WTC11 (cell line): ENCODE data around the gene ZBTB20. TPM values are rescaled to one million over a fixed set of nuclear protein-coding genes. Genes with fewer than 3 reads are reported as not detected.

Experiments
- ATAC-seq: fragments of 200-7000 bp; cut with Tn5 transposase; 2 replicates; pipeline ENCODE4 v1.10.0; 2021; ENCODE audit warnings: mild to moderate bottlenecking, moderate library complexity
- CTCF ChIA-PET: fragments of 300-600 bp; sonication (Branson Sonifier 250); formaldehyde crosslinking; loops from one replicate; lab custom pipeline; 2021; ENCODE audit warnings: antibody characterized with exemption; lab: Charles Lee
- POLR2A ChIA-PET: fragments of 350-600 bp; sonication (Branson Sonifier 250); formaldehyde crosslinking; loops from one replicate; lab custom pipeline; 2021; ENCODE audit warnings: antibody characterized with exemption; lab: Charles Lee
- DNase-seq: peaks from one replicate; pipeline ENCODE4 v3.0.0; 2021; ENCODE audit warnings: low spot score
- H3K27ac Mint-ChIP-seq: 2 replicates; pipeline ENCODE4 v1.8.0; 2021; ENCODE audit warnings: mixed read lengths
- H3K27me3 Mint-ChIP-seq: 2 replicates; pipeline ENCODE4 v1.8.0; 2021; ENCODE audit warnings: low read depth, mild to moderate bottlenecking, moderate library complexity, mixed read lengths
- H3K36me3 Mint-ChIP-seq: 2 replicates; pipeline ENCODE4 v1.8.0; 2021; ENCODE audit warnings: mixed read lengths
- H3K4me1 Mint-ChIP-seq: 2 replicates; pipeline ENCODE4 v1.8.0; 2022; ENCODE audit warnings: mixed read lengths
- H3K4me3 Mint-ChIP-seq: 2 replicates; pipeline ENCODE4 v1.8.0; 2021; ENCODE audit warnings: mild to moderate bottlenecking, moderate library complexity, mixed read lengths
- H3K9me3 Mint-ChIP-seq: 2 replicates; pipeline ENCODE4 v1.8.0; 2021; ENCODE audit warnings: mixed read lengths
- AFF4 ChIP-seq: sonication (generic); formaldehyde crosslinking; IDR thresholded peaks from 2 replicates; pipeline ENCODE4 v1.8.1; 2023; ENCODE audit warnings: mild to moderate bottlenecking, missing genetic modification reagents, borderline replicate concordance
- ATF2 ChIP-seq: sonication (generic); formaldehyde crosslinking; IDR thresholded peaks from 2 replicates; pipeline ENCODE4 v1.8.1; 2022; ENCODE audit warnings: low read depth, missing genetic modification reagents, borderline replicate concordance
- E2F4 ChIP-seq: sonication (generic); formaldehyde crosslinking; IDR thresholded peaks from 2 replicates; pipeline ENCODE4 v1.8.1; 2022; ENCODE audit warnings: low read depth, mild to moderate bottlenecking, moderate library complexity, missing genetic modification reagents, borderline replicate concordance
- FOXP1 ChIP-seq: sonication (generic); formaldehyde crosslinking; IDR thresholded peaks from 2 replicates; pipeline ENCODE4 v1.8.0; 2022; ENCODE audit warnings: missing genetic modification reagents, mild to moderate bottlenecking, moderate library complexity, borderline replicate concordance
- GTF2I ChIP-seq: fragments of 250-450 bp; sonication (Bioruptor Pico); conservative IDR thresholded peaks from 2 replicates; pipeline ENCODE4 v1.4.0; 2021; ENCODE audit warnings: mild to moderate bottlenecking
- HMGXB4 ChIP-seq: sonication (generic); formaldehyde crosslinking; IDR thresholded peaks from 2 replicates; pipeline ENCODE4 v1.8.1; 2023; ENCODE audit warnings: mild to moderate bottlenecking, moderate library complexity, missing genetic modification reagents
- SOX15 ChIP-seq: fragments of 250-450 bp; sonication (Bioruptor Pico); IDR thresholded peaks from 2 replicates; pipeline ENCODE4 v1.9.0; 2021; ENCODE audit warnings: mild to moderate bottlenecking
- TEAD1 ChIP-seq: sonication (generic); formaldehyde crosslinking; IDR thresholded peaks from 2 replicates; pipeline ENCODE4 v1.8.0; 2022; ENCODE audit warnings: mild to moderate bottlenecking, missing genetic modification reagents
- ZNF121 ChIP-seq: sonication (generic); formaldehyde crosslinking; IDR thresholded peaks from 2 replicates; pipeline ENCODE4 v1.8.0; 2023; ENCODE audit warnings: missing genetic modification reagents
- ZNF219 ChIP-seq: sonication (generic); formaldehyde crosslinking; IDR thresholded peaks from 2 replicates; pipeline ENCODE4 v1.8.0; 2023; ENCODE audit warnings: missing genetic modification reagents, mild to moderate bottlenecking, borderline replicate concordance
- ZNF263 ChIP-seq: sonication (generic); formaldehyde crosslinking; IDR thresholded peaks from 2 replicates; pipeline ENCODE4 v1.8.1; 2022; ENCODE audit warnings: low read depth, mild to moderate bottlenecking, moderate library complexity, missing genetic modification reagents
- ZNF512 ChIP-seq: sonication (generic); formaldehyde crosslinking; IDR thresholded peaks from 2 replicates; pipeline ENCODE4 v1.8.1; 2022; ENCODE audit warnings: missing genetic modification reagents, borderline replicate concordance
- ZNF532 ChIP-seq: fragments of 250-450 bp; sonication (Bioruptor Pico); IDR thresholded peaks from 2 replicates; pipeline ENCODE4 v1.9.0; 2021; ENCODE audit warnings: mild to moderate bottlenecking, borderline replicate concordance
- ZSCAN18 ChIP-seq: fragments of 250-450 bp; sonication (Bioruptor Pico); IDR thresholded peaks from 2 replicates; pipeline ENCODE4 v2.1.2; 2022; ENCODE audit warnings: mild to moderate bottlenecking, moderate library complexity
- total RNA-seq: library from RNA; stranded (reverse); gene quantifications from 3 replicates; pipeline ENCODE4 v1.2.3, GENCODE V29; 2021

ZBTB20 gene
- total RNA-seq, 1 experiment from 2014 or later = 1.5 TPM

- TF ChIP-seq ZNF532 (CRISPR knock-in tag) = no peak
- TF ChIP-seq E2F4 = no peak
- no peak for TF ChIP-seq FOXP1 (CRISPR knock-in tag)
- TF ChIP-seq ZNF219 = no peak
- TF ChIP-seq HMGXB4 (CRISPR knock-in tag) = no peak
- TF ChIP-seq ZSCAN18 (CRISPR knock-in tag) = no peak
- TF ChIP-seq ATF2 (CRISPR knock-in tag) = no peak
- no peak for TF ChIP-seq ZNF263
- TF ChIP-seq ZNF121 (CRISPR knock-in tag) = no peak
- TF ChIP-seq GTF2I (CRISPR knock-in tag) = no peak
Measured at GRCh38 chr3:114379266-114379665, 767.8 kb downstream of the ZBTB20 start (continued).

- ChIA-PET CTCF (no interaction called here), POLR2A (no interaction called here)
- H3K4me1 Mint-ChIP-seq = peaks cover 20% of the 10 kb centered on the region
- DNase-seq = no peak
- no peaks in the 10 kb centered on the region for H3K36me3 Mint-ChIP-seq
- no peak for TF ChIP-seq SOX15 (CRISPR knock-in tag)
- no peak for TF ChIP-seq ZNF512 (CRISPR knock-in tag)
- no peak for TF ChIP-seq TEAD1 (CRISPR knock-in tag)
- no peak for TF ChIP-seq AFF4 (CRISPR knock-in tag)
- H3K4me3 Mint-ChIP-seq = no peak overlapping the region
- H3K9me3 Mint-ChIP-seq = no peaks in the 10 kb centered on the region
- no peak overlapping the region for H3K27ac Mint-ChIP-seq
- no peaks in the 10 kb centered on the region for H3K27me3 Mint-ChIP-seq
- ATAC-seq = no peak
Measured at GRCh38 chr3:114378760-114379159, 768.3 kb downstream of the ZBTB20 start.
